Neural cell (in vitro differentiated cells): ENCODE results near the gene XPR1.

Source experiments
- CTCF ChIP-seq: fragments of 450-650 bp; IDR thresholded peaks from 2 replicates; pipeline ENCODE4 v1.5.1; 2014; ENCODE audit warnings: antibody characterized with exemption, mild to moderate bottlenecking, moderate library complexity; ENCODE audit not compliant: poor library complexity, severe bottlenecking
- MXI1 ChIP-seq: fragments of 450-650 bp; conservative IDR thresholded peaks from 2 replicates; pipeline ENCODE4 v1.6.1; 2014; ENCODE audit warnings: antibody characterized with exemption, mild to moderate bottlenecking; ENCODE audit not compliant: poor library complexity, severe bottlenecking
- POLR2AphosphoS5 ChIP-seq: IDR thresholded peaks from 2 replicates; pipeline ENCODE4 v1.6.1; 2012
- TAF1 ChIP-seq: IDR thresholded peaks from 2 replicates; pipeline ENCODE4 v1.6.1; 2012; ENCODE audit warnings: low read depth

DNA sequence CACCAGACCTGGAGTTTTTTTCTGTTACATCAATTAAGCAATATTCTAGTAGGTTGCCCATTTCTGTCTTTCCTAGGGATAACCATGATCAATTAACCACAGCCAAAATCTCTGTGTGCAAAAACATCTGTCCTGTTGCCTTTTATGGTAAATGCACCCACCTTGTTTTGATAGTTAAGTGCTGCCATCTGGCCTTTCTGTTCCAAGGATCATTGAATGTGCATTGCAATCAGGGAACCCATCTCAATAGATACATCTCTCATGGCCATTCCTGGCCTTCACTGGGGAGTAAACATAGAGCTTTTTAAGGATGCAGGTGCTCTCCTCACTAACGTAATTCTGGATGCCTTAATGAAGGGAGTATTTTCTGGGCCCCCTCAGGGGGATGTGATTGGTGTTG, 169.1 kb downstream of the XPR1 start:
- no peak for TF ChIP-seq CTCF
- no peak for TF ChIP-seq POLR2AphosphoS5
- no peak for TF ChIP-seq MXI1
- no peak for TF ChIP-seq TAF1
